ENCODE measurements around the gene ARAP3. TPM values are rescaled to one million over a fixed set of nuclear protein-coding genes. Genes with fewer than 3 reads are reported as not detected.

ARAP3 gene
- total and polyA plus RNA-seq, 4 experiments from 2014 or later = 0.73 to 16.4 (median 14.7) TPM; not detected in 1

GRCh38 chr5:141708016-141708415 lies 26.0 kb upstream of the ARAP3 start:
- H3K36me3 ChIP-seq (ENCODE audit: insufficient read depth, low read length) = no peaks in the 10 kb centered on the region
- H3K4me1 Mint-ChIP-seq = peaks cover 0 to 3% (median 3%) of the 10 kb centered on the region in 4 donors
- ChIA-PET POLR2A (ENCODE audit: partially characterized antibody) (no interaction called here), CTCF (ENCODE audit: partially characterized antibody) (interaction anchor here (1.8 to 1.9 kb wide), 2 partner anchors 16 to 171 kb away, joined by 4 to 6 read pairs; partner anchors contain the start of gene PCDH1)
- H3K9me3 Mint-ChIP-seq = peaks cover 0 to 2% (median 0%) of the 10 kb centered on the region in 8 donors
- no peaks in the 10 kb centered on the region for H3K27me3 Mint-ChIP-seq
- H3K36me3 Mint-ChIP-seq = no peaks in the 10 kb centered on the region
- no peak overlapping the region for H3K4me3 Mint-ChIP-seq
- H3K9me3 ChIP-seq (ENCODE audit: control insufficient read depth in 1 of 2, low read length in 2 of 2) = no peaks in the 10 kb centered on the region
- intact Hi-C loops (cut with micrococcal nuclease) = no loop called here
- DNase-seq = no peak
- no peak overlapping the region for H3K4me3 ChIP-seq (ENCODE audit: low read length in 2 of 2)
- peaks cover 4% of the 10 kb centered on the region for H3K4me1 ChIP-seq (ENCODE audit: insufficient read depth, low read length)
- H3K27me3 ChIP-seq (ENCODE audit: insufficient read depth, low read length) = peaks cover 3% of the 10 kb centered on the region
- no peak overlapping the region for H3K27ac ChIP-seq (ENCODE audit: low read depth, low read length)
- no peak overlapping the region for H3K27ac Mint-ChIP-seq

- Mint-ChIP-seq H3K4me1 (peaks cover 0 to 9% (median 5%) of the 10 kb centered on the region in 4 donors), H3K36me3 (no peaks in the 10 kb centered on the region), H3K9me3 (peaks cover 0 to 2% (median 0%) of the 10 kb centered on the region in 8 donors), H3K27me3 (no peaks in the 10 kb centered on the region), H3K27ac (no peak overlapping the region), H3K4me3 (no peak overlapping the region)
- peaks cover 5% of the 10 kb centered on the region for H3K4me1 ChIP-seq (ENCODE audit: insufficient read depth, low read length)
- POLR2A ChIA-PET (ENCODE audit: partially characterized antibody) = interaction anchor here (0.6 kb wide), 1 partner anchor 773 kb away, joined by 3 read pairs; no protein-coding TSS in a partner anchor
- no peaks in the 10 kb centered on the region for H3K36me3 ChIP-seq (ENCODE audit: insufficient read depth, low read length)
- no peak for DNase-seq
- H3K27me3 ChIP-seq (ENCODE audit: insufficient read depth, low read length) = peaks cover 4% of the 10 kb centered on the region
- intact Hi-C loops (cut with micrococcal nuclease) = no loop called here
- CTCF ChIA-PET (ENCODE audit: partially characterized antibody) = interaction anchor here (1.8 kb wide), 1 partner anchor 16 kb away, joined by 4 read pairs; no protein-coding TSS in a partner anchor
- H3K4me3 ChIP-seq (ENCODE audit: low read length in 2 of 2) = no peak overlapping the region
- no peak overlapping the region for H3K27ac ChIP-seq (ENCODE audit: low read depth, low read length)
- no peaks in the 10 kb centered on the region for H3K9me3 ChIP-seq (ENCODE audit: control insufficient read depth in 1 of 2, low read length in 2 of 2)
Measured at GRCh38 chr5:141707510-141707909, 25.5 kb upstream of the ARAP3 start.

- POLR2A ChIA-PET (ENCODE audit: partially characterized antibody) = no interaction called here
- H3K9me3 ChIP-seq (ENCODE audit: control insufficient read depth in 1 of 2, low read length in 2 of 2) = no peaks in the 10 kb centered on the region
- H3K36me3 ChIP-seq (ENCODE audit: insufficient read depth, low read length) = no peaks in the 10 kb centered on the region
- H3K27me3 ChIP-seq (ENCODE audit: insufficient read depth, low read length) = peaks cover 4% of the 10 kb centered on the region
- Mint-ChIP-seq H3K9me3 (peaks cover 0 to 2% (median 0%) of the 10 kb centered on the region in 8 donors), H3K27ac (peak overlapping the region in 1 of 7 donors; percentile 38), H3K4me1 (peaks cover 9 to 22% (median 13%) of the 10 kb centered on the region in 4 donors), H3K4me3 (no peak overlapping the region), H3K36me3 (no peaks in the 10 kb centered on the region), H3K27me3 (no peaks in the 10 kb centered on the region)
- intact Hi-C loops (cut with micrococcal nuclease) = no loop called here
- peaks cover 15% of the 10 kb centered on the region for H3K4me1 ChIP-seq (ENCODE audit: insufficient read depth, low read length)
- H3K27ac ChIP-seq (ENCODE audit: low read depth, low read length) = no peak overlapping the region
- DNase-seq = no peak
- no peak overlapping the region for H3K4me3 ChIP-seq (ENCODE audit: low read length in 2 of 2)
- CTCF ChIA-PET (ENCODE audit: partially characterized antibody) = interaction anchor here (1.5 kb wide), 1 partner anchor 13 kb away, joined by 3 read pairs; no protein-coding TSS in a partner anchor
Measured at GRCh38 chr5:141706121-141706520, 24.1 kb upstream of the ARAP3 start.

- ChIA-PET CTCF (ENCODE audit: partially characterized antibody) (interaction anchor here (1.5 kb wide), 1 partner anchor 12 kb away, joined by 3 read pairs; no protein-coding TSS in a partner anchor), POLR2A (ENCODE audit: partially characterized antibody) (no interaction called here)
- no peak for DNase-seq
- H3K27ac ChIP-seq (ENCODE audit: low read depth, low read length) = no peak overlapping the region
- Mint-ChIP-seq H3K36me3 (no peaks in the 10 kb centered on the region), H3K27ac (no peak overlapping the region), H3K9me3 (peaks cover 0 to 2% (median 0%) of the 10 kb centered on the region in 8 donors), H3K4me1 (peaks cover 9 to 25% (median 14%) of the 10 kb centered on the region in 4 donors), H3K4me3 (no peak overlapping the region), H3K27me3 (no peaks in the 10 kb centered on the region)
- no peaks in the 10 kb centered on the region for H3K36me3 ChIP-seq (ENCODE audit: insufficient read depth, low read length)
- H3K4me3 ChIP-seq (ENCODE audit: low read length in 2 of 2) = no peak overlapping the region
- peaks cover 4% of the 10 kb centered on the region for H3K27me3 ChIP-seq (ENCODE audit: insufficient read depth, low read length)
- H3K4me1 ChIP-seq (ENCODE audit: insufficient read depth, low read length) = peaks cover 17% of the 10 kb centered on the region
- intact Hi-C loops (cut with micrococcal nuclease) = no loop called here
- no peaks in the 10 kb centered on the region for H3K9me3 ChIP-seq (ENCODE audit: control insufficient read depth in 1 of 2, low read length in 2 of 2)
Measured at GRCh38 chr5:141705469-141705868, 23.4 kb upstream of the ARAP3 start.

- Mint-ChIP-seq H3K36me3 (no peaks in the 10 kb centered on the region), H3K9me3 (peaks cover 0 to 5% (median 0%) of the 10 kb centered on the region in 8 donors), H3K4me3 (no peak overlapping the region), H3K4me1 (peaks cover 9 to 29% (median 14%) of the 10 kb centered on the region in 4 donors), H3K27ac (no peak overlapping the region), H3K27me3 (peaks cover 2 to 4% of the 10 kb centered on the region in 2 donors)
- intact Hi-C loops (cut with micrococcal nuclease) = no loop called here
- no peak for DNase-seq
- Histone ChIP-seq H3K27me3 (ENCODE audit: insufficient read depth, low read length) (peaks cover 4% of the 10 kb centered on the region), H3K36me3 (ENCODE audit: insufficient read depth, low read length) (no peaks in the 10 kb centered on the region), H3K27ac (ENCODE audit: low read depth, low read length) (no peak overlapping the region), H3K4me1 (ENCODE audit: insufficient read depth, low read length) (peaks cover 17% of the 10 kb centered on the region), H3K9me3 (ENCODE audit: control insufficient read depth in 1 of 2, low read length in 2 of 2) (no peaks in the 10 kb centered on the region), H3K4me3 (ENCODE audit: low read length in 2 of 2) (no peak overlapping the region)
- ChIA-PET POLR2A (ENCODE audit: partially characterized antibody) (interaction anchor here (1.6 to 3.6 kb wide), 2 partner anchors 12 to 175 kb away, joined by 6 to 22 read pairs; partner anchors contain the start of gene PCDH1), CTCF (ENCODE audit: partially characterized antibody) (interaction anchor here (4.7 to 6.8 kb wide), 3 partner anchors 12 to 175 kb away, joined by 33 to 155 read pairs (median 91); partner anchors contain the start of gene PCDH1)
Measured at GRCh38 chr5:141704782-141705297, 22.8 kb upstream of the ARAP3 start.

- peaks cover 7% of the 10 kb centered on the region for H3K27me3 ChIP-seq (ENCODE audit: insufficient read depth, low read length)
- H3K4me3 ChIP-seq (ENCODE audit: low read length in 2 of 2) = peak overlapping the region; percentile 57 to 82
- Mint-ChIP-seq H3K4me3 (peak overlapping the region in 5 of 8 donors; percentile 78 to 91 (median 87)), H3K27me3 (peaks cover 2 to 11% of the 10 kb centered on the region in 2 donors), H3K27ac (peak overlapping the region in 5 of 7 donors; percentile 48 to 95 (median 67)), H3K9me3 (peaks cover 0 to 5% (median 0%) of the 10 kb centered on the region in 8 donors), H3K4me1 (peaks cover 9 to 29% (median 14%) of the 10 kb centered on the region in 4 donors), H3K36me3 (no peaks in the 10 kb centered on the region)
- no peaks in the 10 kb centered on the region for H3K36me3 ChIP-seq (ENCODE audit: insufficient read depth, low read length)
- DNase-seq = no peak
- peaks cover 17% of the 10 kb centered on the region for H3K4me1 ChIP-seq (ENCODE audit: insufficient read depth, low read length)
- ChIA-PET POLR2A (ENCODE audit: partially characterized antibody) (interaction anchor here (0.7 to 4.4 kb wide), 8 partner anchors 10 to 266 kb away, joined by 4 to 45 read pairs (median 14); partner anchors contain the start of genes DELE1, PCDH1, PCDH12 and RNF14), CTCF (ENCODE audit: partially characterized antibody) (interaction anchor here (0.6 to 6.8 kb wide), 27 partner anchors 9 to 1304 kb away, joined by 3 to 155 read pairs (median 5); partner anchors contain the start of genes HDAC3, PCDH1, PCDH12 and RELL2)
- H3K27ac ChIP-seq (ENCODE audit: low read depth, low read length) = no peak overlapping the region
- H3K9me3 ChIP-seq (ENCODE audit: control insufficient read depth in 1 of 2, low read length in 2 of 2) = no peaks in the 10 kb centered on the region
- intact Hi-C loops (cut with micrococcal nuclease) = no loop called here
Measured at GRCh38 chr5:141703133-141703561, 21.1 kb upstream of the ARAP3 start.

Measured in CD4-positive, alpha-beta memory T cell (primary cell).